ENCODE data around the gene COBL. TPM values are rescaled to one million over a fixed set of nuclear protein-coding genes. Genes with fewer than 3 reads are reported as not detected.
A peak's percentile ranks its signal among the peaks of the same experiment; 100 is the strongest.

Gene COBL
- total RNA-seq, 1 donor from 2014 or later = 6.3 TPM

GRCh38 chr7:51077316-51077986 lies 239.2 kb downstream of the COBL start:
- Histone ChIP-seq H3K4me2 (no peak overlapping the region), H3K9ac (no peak overlapping the region), H3K4me1 (peaks cover 32% of the 10 kb centered on the region), H4K20me1 (ENCODE audit: low read depth) (no peaks in the 10 kb centered on the region), H3K79me2 (ENCODE audit: low read depth) (no peaks in the 10 kb centered on the region), H3F3A (ENCODE audit: low read depth) (peaks cover 4% of the 10 kb centered on the region), H2AFZ (replicated peaks) (no peak overlapping the region), H3K27me3 (no peaks in the 10 kb centered on the region), H3K36me3 (no peaks in the 10 kb centered on the region), H3K27ac (no peak overlapping the region), H3K9me3 (ENCODE audit: low read depth) (no peaks in the 10 kb centered on the region), H3K4me3 (no peak overlapping the region)
- peak overlapping the region; percentile 2 for H3K27ac Mint-ChIP-seq
- no peak overlapping the region for H3K4me3 Mint-ChIP-seq
- peaks cover 17% of the 10 kb centered on the region for H3K4me1 Mint-ChIP-seq
- no peaks in the 10 kb centered on the region for H3K9me3 Mint-ChIP-seq
- DNase-seq (ENCODE audit: low spot score) = no peak
- no peaks in the 10 kb centered on the region for H3K27me3 Mint-ChIP-seq (ENCODE audit: insufficient read depth, low read depth)
- TF ChIP-seq, protein P1, sequence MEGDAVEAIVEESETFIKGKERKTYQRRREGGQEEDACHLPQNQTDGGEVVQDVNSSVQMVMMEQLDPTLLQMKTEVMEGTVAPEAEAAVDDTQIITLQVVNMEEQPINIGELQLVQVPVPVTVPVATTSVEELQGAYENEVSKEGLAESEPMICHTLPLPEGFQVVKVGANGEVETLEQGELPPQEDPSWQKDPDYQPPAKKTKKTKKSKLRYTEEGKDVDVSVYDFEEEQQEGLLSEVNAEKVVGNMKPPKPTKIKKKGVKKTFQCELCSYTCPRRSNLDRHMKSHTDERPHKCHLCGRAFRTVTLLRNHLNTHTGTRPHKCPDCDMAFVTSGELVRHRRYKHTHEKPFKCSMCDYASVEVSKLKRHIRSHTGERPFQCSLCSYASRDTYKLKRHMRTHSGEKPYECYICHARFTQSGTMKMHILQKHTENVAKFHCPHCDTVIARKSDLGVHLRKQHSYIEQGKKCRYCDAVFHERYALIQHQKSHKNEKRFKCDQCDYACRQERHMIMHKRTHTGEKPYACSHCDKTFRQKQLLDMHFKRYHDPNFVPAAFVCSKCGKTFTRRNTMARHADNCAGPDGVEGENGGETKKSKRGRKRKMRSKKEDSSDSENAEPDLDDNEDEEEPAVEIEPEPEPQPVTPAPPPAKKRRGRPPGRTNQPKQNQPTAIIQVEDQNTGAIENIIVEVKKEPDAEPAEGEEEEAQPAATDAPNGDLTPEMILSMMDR (IDR thresholded peaks at IDR 0.05) = no peak
- TF ChIP-seq EZH2 (IDR thresholded peaks at IDR 0.05) = no peak
- TF ChIP-seq EZH2phosphoT487 (IDR thresholded peaks at IDR 0.05) = no peak
- H3K36me3 Mint-ChIP-seq = no peaks in the 10 kb centered on the region

GRCh38 chr7:51075681-51076580 lies 240.7 kb downstream of the COBL start:
- Histone ChIP-seq H3K27ac (no peak overlapping the region), H3K4me3 (no peak overlapping the region), H3K9ac (no peak overlapping the region), H3K27me3 (no peaks in the 10 kb centered on the region), H3F3A (ENCODE audit: low read depth) (peaks cover 4% of the 10 kb centered on the region), H3K4me2 (no peak overlapping the region), H3K9me3 (ENCODE audit: low read depth) (no peaks in the 10 kb centered on the region), H2AFZ (replicated peaks) (no peak overlapping the region), H3K79me2 (ENCODE audit: low read depth) (no peaks in the 10 kb centered on the region), H4K20me1 (ENCODE audit: low read depth) (no peaks in the 10 kb centered on the region), H3K4me1 (peaks cover 22% of the 10 kb centered on the region), H3K36me3 (no peaks in the 10 kb centered on the region)
- TF ChIP-seq EZH2phosphoT487 (IDR thresholded peaks at IDR 0.05) = no peak
- TF ChIP-seq, protein P1 (IDR thresholded peaks at IDR 0.05) = no peak
- TF ChIP-seq EZH2 (IDR thresholded peaks at IDR 0.05) = no peak
- no peaks in the 10 kb centered on the region for H3K27me3 Mint-ChIP-seq (ENCODE audit: insufficient read depth, low read depth)
- no peak for DNase-seq (ENCODE audit: low spot score)
- no peak overlapping the region for H3K27ac Mint-ChIP-seq
- H3K4me3 Mint-ChIP-seq = no peak overlapping the region
- no peaks in the 10 kb centered on the region for H3K36me3 Mint-ChIP-seq
- peaks cover 10% of the 10 kb centered on the region for H3K4me1 Mint-ChIP-seq
- H3K9me3 Mint-ChIP-seq = no peaks in the 10 kb centered on the region

DNA sequence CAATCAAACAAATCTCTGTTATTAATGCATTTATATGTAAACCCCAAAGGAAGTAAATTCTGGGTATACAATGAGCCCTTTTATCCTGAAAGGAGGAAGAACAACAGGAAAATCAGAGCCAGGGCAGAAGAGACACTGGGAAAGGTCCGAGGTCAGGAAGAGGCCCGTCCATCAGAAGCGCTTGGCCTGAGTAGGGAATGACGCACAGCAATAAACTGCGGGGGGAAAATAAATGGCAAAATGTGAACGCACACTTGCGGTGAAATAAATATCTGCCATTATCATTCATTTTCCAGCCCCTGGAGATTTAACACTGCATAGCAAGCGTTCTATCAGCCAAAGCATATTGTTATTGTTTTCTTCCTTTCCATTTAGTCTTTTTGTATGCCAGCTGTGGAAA lies 243.4 kb downstream of the COBL start:
- H3K27me3 Mint-ChIP-seq (ENCODE audit: insufficient read depth, low read depth) = no peaks in the 10 kb centered on the region

More for the DNA sequence above, 243.4 kb downstream of the COBL start:
- Mint-ChIP-seq H3K36me3 (no peaks in the 10 kb centered on the region), H3K9me3 (no peaks in the 10 kb centered on the region), H3K4me1 (peaks cover 2% of the 10 kb centered on the region), H3K27ac (no peak overlapping the region), H3K4me3 (no peak overlapping the region)
- TF ChIP-seq EZH2 (IDR thresholded peaks at IDR 0.05) (no peak), EZH2phosphoT487 (IDR thresholded peaks at IDR 0.05) (no peak)
- TF ChIP-seq, protein P1 (IDR thresholded peaks at IDR 0.05) = no peak
- Histone ChIP-seq H3K9me3 (ENCODE audit: low read depth) (no peaks in the 10 kb centered on the region), H4K20me1 (ENCODE audit: low read depth) (no peaks in the 10 kb centered on the region), H3K4me3 (no peak overlapping the region), H2AFZ (replicated peaks) (no peak overlapping the region), H3K36me3 (no peaks in the 10 kb centered on the region), H3K4me1 (peaks cover 14% of the 10 kb centered on the region), H3K27me3 (no peaks in the 10 kb centered on the region), H3K4me2 (no peak overlapping the region), H3F3A (ENCODE audit: low read depth) (peaks cover 4% of the 10 kb centered on the region), H3K27ac (no peak overlapping the region), H3K79me2 (ENCODE audit: low read depth) (no peaks in the 10 kb centered on the region), H3K9ac (no peak overlapping the region)
- no peak for DNase-seq (ENCODE audit: low spot score)
